ENCODE measurements around the gene PCNA. TPM values are rescaled to one million over a fixed set of nuclear protein-coding genes. Genes with fewer than 3 reads are reported as not detected.

PCNA gene
- 364 and 457 TPM in 2 replicates for total RNA-seq (2014; rRNA removed; shearing (Covaris generic))
- polyA plus RNA-seq (2015; cell fraction: cytosol; rRNA removed), result 304 and 321 TPM in 2 replicates
- 268 and 325 TPM in 2 replicates for polyA plus RNA-seq (2015; cell fraction: nucleus; rRNA removed)

- peak; percentile 99 for DNase-seq (ENCODE audit: low read depth)
Observed at GRCh38 chr20:5119435-5120184, at the start of gene PCNA. TSS of gene PCNA (minus strand) at chr20:5119958. CDS start at chr20:5119798, 160 bp downstream.

DNA sequence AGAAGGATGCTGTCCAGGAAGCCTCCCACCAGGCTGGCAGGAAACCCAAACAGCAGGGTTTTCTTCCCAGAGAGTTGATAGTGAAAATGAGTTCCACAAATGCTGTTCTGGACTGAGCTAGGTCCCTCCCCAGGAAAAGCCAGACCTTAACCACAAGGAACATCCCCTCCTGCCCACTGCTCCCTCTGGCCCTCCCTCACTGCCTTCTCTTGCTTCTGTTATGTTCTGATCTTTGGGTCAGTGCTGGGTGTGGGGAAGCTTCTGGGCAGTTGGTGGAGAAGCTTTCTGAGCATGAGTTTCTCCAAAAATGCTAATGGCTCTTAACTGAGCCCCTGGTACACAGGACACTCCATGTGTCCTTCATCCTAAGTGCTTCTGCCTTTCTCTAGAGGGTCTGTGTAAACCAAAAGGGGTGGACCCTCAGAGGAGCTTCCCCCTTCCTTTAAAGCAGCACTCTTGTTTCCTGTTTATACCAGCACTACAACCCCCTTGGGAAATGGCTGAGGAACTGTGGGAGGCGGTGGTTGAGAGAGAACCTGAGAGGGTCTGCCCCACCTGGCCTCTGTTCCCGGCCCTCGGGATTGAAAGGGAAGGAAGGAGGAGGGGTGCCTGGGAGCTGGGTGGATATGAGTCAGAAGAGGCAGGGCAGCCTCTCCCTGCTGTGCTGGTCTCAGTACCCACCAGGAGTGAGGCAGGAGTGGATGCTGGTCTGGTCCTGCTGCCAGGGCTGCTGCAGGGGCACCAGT lies 49.1 kb upstream of the PCNA start:
- DNase-seq (ENCODE audit: low read depth), result peak; percentile 83

DNA sequence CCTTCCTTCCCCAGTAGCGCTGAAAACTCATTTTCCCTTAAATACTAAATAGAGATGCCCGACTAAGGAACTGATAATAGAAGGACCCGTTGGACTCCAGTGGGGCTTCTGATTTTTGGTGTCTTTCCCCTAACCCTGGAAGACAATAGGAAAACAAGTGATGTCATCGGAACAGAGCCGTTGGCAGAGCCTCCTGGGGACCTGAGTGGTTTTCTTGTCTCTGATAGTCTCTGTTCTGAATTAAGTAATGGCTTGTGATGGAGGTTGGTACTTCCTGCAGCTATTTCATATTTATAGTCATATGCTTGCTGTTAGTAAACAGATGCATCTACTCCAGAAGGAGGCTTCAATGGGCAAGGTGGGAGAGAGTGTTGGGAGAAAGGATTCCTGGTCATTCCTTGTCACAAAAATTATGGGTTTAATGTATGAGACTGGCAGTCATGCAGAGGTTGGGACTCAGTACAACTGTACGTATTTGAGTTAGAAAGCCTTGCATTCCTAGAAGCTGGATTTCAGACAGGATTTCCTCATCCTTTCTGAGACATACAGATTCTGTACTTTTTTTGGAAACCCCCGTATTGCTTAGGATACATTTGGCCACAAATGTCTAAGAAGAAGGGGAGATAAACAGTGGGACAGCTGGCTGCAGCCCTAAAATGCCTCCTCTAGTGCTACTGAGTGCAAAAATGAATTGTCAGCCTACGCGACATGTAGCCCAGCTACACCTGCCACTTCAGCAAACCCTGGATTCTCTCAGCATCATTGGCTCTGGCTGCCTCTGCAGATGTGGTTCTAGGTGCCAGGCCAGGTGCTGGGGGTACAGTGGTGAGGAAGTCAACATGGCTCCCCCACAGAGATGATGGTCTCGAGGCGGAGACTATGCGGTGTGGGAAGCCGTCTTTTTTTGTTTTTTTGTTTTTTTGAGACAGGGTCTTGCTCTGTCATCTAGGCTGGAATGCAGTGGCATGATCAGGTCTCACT lies 45.2 kb upstream of the PCNA start:
- no peak for DNase-seq (ENCODE audit: low read depth)

- DNase-seq (ENCODE audit: low read depth), result no peak
Observed at GRCh38 chr20:5161536-5162164, 41.9 kb upstream of the PCNA start.

- no peak for DNase-seq (ENCODE audit: low read depth)
Observed at GRCh38 chr20:5160882-5161281, 41.1 kb upstream of the PCNA start.

DNA sequence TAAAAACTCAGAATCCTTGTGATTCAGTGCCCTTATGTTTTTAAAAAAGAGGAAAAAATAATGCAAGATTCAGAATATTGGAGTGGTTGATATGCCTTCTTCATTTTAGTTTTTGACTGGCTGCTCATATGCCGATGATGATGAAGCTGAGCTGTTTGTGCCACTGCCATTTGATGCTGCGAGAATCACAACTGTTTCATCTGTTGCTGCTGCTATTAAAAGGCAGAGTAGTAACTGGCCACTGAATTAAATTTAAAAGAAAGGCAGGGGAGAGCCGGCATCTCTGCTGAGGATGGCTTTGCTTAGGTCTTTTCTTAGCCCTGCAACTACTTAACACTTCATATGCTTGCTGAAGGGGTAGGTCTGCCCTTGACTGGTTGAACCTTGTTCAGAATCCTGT lies 40.2 kb upstream of the PCNA start:
- DNase-seq (ENCODE audit: low read depth), result no peak

GRCh38 chr20:5156675-5157448 lies 37.1 kb upstream of the PCNA start:
- DNase-seq (ENCODE audit: low read depth), result peak; percentile 66

DNA sequence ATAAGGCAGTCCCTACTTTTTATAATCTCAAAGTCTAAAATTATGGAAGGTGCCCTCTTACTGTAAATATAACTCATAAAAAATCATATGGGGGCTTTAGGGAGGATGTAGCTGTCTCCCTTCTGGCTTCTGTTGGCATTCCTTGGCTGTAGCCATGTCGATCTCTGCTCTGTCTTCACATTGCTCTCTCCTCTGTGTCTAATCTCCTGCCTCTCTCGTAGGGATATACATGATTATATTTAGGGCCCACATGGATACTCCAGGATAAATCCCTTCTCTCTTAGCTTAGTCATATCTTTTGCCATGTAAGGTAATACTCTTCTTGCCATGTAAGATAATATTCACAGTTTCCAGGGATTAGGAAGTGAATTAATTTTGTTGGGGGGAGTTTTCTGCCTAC lies 35.6 kb upstream of the PCNA start:
- no peak for DNase-seq (ENCODE audit: low read depth)

DNA sequence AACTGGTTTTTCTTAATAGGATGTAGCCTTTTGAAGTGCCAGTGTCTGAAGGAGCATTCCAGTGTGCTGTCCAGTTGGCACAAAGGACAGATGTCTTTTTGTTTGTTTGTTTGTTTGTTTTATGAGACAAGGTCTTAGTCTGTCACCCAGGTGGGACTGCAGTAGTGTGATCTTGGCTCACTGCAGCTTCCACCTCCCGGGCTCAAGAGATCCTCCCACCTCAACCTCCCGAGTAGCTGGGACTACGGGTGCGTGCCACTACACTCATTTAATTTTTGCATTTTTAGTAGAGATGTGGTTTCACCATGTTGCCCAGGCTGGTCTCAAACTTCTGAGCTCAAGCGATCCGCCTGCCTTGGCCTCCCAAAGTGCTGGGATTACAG lies 34.8 kb upstream of the PCNA start:
- DNase-seq (ENCODE audit: low read depth), result no peak

DNA sequence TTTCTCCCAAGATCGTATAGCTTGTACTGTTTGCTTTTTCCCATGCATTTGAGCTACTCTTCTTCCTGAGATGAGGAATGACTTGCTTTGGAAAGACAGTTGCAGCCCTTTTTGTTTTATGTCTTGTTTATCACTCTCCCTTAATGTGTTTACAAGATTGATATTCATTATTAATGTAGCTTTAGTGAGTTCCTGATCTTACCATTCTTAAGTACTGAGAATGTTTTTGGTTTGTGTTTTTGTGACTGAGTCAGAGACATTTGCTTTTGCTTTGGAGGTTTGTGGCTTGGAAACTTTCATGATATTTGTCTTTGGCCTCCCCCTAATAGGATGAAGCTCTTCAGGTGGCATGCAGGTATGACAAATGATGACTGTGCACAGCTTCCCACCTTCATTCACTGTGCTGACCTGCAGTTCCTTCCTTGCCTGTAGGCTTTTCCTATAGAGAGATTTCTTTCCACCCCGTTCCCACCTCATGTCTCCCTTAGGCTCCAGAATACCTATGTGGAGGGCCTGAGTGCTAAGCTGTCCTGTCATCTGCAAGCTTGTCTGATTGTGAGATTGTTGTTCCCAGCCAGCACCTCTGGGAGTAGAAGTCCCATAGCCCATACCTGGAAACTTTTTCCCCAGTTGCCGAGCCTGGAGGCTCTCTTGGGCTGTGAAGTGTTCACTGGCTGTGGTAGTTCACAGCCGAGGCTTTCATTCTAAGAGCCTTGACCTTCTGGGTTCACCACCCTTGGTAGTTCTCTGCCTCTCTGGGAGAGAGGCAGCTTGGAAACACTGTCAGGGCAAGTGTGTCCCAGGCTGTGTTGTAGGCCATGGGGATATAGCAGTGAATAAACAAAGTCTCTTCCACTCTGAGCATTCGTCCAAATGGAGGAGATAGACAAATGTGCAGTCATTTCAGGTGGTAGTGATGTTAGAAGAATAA lies 34.1 kb upstream of the PCNA start:
- DNase-seq (ENCODE audit: low read depth), result peak; percentile 30

GRCh38 chr20:5153152-5153467 lies 33.4 kb upstream of the PCNA start:
- no peak for DNase-seq (ENCODE audit: low read depth)

DNA sequence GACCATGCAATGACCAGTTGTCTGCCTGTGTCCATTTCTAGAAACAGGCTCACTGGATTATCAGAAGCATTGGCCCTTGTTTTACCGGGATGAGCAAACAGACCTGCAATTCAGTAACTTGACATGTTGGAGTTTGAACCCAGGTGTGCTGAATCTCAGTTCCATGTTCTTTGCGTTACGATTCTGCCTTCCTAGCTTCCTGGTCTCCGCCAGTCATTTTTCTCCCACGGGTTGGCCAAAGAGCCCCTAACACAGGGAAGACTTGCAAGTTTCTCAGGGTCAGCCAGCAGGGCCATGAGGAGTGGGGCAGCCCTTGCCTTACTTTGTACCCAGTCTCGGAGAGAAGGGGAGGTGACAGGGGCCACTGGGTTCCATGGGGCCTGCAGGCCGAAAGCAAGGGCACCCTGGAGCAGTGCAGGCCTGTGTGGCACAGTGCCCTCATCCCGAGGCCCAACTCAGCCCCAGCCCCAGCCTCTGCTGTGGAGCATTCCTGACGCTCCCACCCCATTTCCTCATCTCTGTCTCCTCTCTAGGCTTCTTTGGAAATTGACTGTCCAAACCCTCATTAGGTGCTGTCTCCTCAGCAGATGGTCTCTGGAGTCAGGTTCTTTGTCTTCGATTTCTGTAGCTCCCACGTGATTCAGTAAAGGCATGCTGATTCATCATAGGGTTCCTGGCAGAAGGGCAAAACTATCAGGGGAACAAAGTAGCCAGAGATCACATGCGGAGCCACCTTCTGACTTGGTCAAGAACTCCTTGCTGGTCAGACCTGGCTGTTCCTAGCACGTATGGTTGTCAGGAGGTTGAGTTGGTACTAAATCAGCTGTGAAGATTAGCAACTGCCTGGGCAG lies 30.7 kb upstream of the PCNA start:
- DNase-seq (ENCODE audit: low read depth), result no peak

DNA sequence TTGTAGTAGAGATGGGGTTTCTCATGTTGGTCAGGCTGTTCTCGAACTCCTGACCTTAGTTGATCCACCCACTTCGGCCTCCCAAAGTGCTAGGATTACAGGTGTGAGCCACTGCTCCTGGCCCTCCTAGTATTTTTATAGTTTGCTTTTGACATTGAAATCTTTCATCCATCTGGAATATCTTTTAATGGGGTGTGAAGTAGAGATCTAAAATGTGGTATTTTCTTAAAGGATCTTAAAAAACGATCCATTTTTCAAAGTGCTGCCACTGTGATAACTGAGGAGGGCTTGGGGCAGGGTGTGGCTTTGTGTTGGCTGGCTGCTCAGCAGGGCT lies 30.1 kb upstream of the PCNA start:
- no peak for DNase-seq (ENCODE audit: low read depth)

- DNase-seq (ENCODE audit: low read depth), result no peak
Observed at GRCh38 chr20:5148581-5148980, 28.8 kb upstream of the PCNA start.

DNA sequence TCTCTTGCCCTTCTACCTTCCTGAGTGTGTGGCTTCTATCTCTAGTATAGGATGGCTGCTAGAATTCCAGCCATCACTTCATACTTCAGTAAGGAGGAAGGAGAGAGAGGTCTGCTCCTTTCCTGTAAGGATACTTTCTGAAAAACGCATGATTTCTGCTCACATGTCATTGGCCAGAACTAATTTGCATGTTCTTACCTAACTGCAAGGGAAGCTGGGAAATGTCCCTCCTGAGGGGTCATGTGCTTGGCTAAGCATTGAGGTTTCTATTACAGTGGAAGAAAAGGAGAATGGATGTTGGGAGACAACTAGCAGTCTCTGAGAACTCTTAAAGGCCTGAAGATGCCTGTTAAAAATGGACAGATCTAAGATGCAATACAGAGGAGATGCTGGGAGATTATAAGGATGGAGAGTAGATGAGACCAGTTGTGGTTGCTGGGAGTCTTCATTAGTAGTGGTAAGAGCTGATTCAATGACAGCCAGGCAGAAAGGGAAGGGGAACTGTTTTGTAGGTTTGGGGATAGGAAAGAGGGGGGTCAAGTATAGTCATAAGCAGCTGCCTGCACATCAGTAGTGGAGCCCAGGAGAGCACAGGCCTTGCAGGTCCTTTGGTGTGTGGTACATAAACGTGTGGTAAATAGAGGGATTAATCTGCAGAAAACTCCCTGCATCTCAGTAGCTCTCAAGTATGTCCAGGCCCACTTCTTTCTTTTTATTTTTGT lies 27.3 kb upstream of the PCNA start:
- DNase-seq (ENCODE audit: low read depth), result no peak

DNA sequence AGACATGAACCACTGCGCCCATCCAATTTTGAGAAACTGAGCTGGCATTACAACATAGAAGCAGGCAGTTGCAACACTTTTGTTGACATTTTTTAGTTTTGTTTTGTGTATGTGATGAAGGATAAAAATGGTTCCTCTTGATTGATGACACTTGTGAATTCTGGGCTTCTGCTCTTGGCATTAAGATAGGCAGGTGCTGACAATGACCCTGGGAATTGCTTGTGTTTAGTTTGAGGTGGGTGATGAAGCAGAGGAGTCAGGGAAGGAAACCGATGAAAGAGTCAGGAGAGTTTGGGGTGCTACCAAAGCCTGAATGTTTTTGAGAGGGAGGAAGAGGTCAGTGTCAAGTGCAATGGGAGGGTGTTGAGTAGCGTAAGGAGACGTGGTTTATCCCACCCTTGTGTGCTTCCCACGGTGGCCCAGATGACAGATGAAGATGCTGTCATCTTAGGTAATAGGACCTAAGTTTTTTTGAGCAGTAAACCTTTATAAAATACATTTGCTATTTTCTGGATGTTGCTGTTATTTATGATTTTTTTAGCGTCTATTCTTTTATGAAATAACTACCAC lies 26.4 kb upstream of the PCNA start:
- DNase-seq (ENCODE audit: low read depth), result no peak

DNA sequence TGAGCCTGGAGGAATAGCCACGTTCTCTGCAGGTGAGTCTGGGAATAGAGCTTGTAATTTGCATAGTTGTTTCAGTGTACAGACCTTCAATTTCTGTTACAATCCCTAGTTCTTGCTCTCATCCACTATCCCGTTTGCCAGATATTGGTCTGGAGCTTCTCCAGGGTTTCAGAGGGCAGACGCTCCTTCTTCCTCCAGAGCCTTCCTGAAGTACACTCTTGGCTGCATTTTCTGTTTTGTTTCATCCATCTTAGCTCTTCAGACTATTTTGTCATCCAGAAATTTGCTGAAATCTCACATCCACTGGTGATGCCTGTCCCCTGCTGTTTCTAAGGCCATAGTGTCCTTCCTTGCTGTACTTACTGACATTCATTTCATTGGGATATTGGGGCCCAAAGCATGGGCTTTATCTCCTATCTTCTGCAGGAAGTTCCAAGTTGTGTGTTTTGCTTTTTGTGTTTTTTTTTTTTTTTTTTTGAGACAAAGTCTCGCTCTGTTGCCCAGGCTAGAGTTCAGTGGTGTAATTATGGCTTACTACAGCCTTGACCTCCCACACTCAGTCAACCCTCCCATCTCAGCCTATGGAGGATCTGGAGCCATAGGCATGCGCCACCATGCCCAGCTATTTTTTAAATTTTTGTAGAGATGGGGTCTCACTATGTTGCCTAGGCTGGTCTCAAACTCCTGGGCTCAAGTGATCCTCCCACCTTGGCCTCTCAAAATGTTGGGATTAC lies 25.8 kb upstream of the PCNA start:
- no peak for DNase-seq (ENCODE audit: low read depth)
